ENCODE measurements around the gene MEP1A.

Gene MEP1A

GRCh38 chr6:46863791-46864190 is 70.6 kb downstream of the MEP1A start:
- Histone ChIP-seq H3K18ac (ENCODE audit: low read length) (no peak overlapping the region), H3K79me2 (ENCODE audit: control insufficient read depth, insufficient read depth, low read length) (no peaks in the 10 kb centered on the region), H4K5ac (ENCODE audit: low read length) (no peak overlapping the region), H3K4ac (ENCODE audit: low read depth, low read length) (no peak overlapping the region), H3K9ac (ENCODE audit: low read length) (no peak overlapping the region), H2BK5ac (ENCODE audit: low read length) (no peak overlapping the region), H3K27me3 (ENCODE audit: insufficient read depth, low read length, poor library complexity) (no peaks in the 10 kb centered on the region), H3K4me3 (ENCODE audit: low read length) (no peak overlapping the region), H2BK15ac (replicated peaks; ENCODE audit: low read depth) (no peak overlapping the region), H3K79me1 (ENCODE audit: low read length) (no peaks in the 10 kb centered on the region), H3K56ac (ENCODE audit: low read length) (no peak overlapping the region), H3K23ac (ENCODE audit: low read length) (no peak overlapping the region), H3K4me2 (ENCODE audit: low read length) (no peak overlapping the region), H3K4me1 (ENCODE audit: control insufficient read depth, low read depth, low read length) (no peaks in the 10 kb centered on the region), H3K27ac (ENCODE audit: low read depth, low read length) (no peak overlapping the region), H2BK120ac (ENCODE audit: low read depth, low read length) (no peak overlapping the region), H3K36me3 (ENCODE audit: control insufficient read depth, insufficient read depth, low read length) (no peaks in the 10 kb centered on the region), H2AK5ac (ENCODE audit: low read length) (no peak overlapping the region), H4K8ac (ENCODE audit: low read depth, low read length) (no peak overlapping the region)
- no CpG with 5 or more reads among the region's 3 CpGs for WGBS (ENCODE audit: extremely low coverage, insufficient coverage, low lambda C conversion rate)
- DNase-seq = peak; percentile 37

GRCh38 chr6:46865221-46865620 is 72.0 kb downstream of the MEP1A start:
- no peak overlapping the region for H3K23ac ChIP-seq (ENCODE audit: low read length)
- peak overlapping the region; percentile 16 for H4K8ac ChIP-seq (ENCODE audit: low read depth, low read length)
- H3K4me1 ChIP-seq (ENCODE audit: control insufficient read depth, low read depth, low read length) = no peaks in the 10 kb centered on the region
- H3K9ac ChIP-seq (ENCODE audit: low read length) = no peak overlapping the region
- no peak overlapping the region for H3K4me3 ChIP-seq (ENCODE audit: low read length)
- H3K27me3 ChIP-seq (ENCODE audit: insufficient read depth, low read length, poor library complexity) = no peaks in the 10 kb centered on the region
- no peaks in the 10 kb centered on the region for H3K79me1 ChIP-seq (ENCODE audit: low read length)
- H3K36me3 ChIP-seq (ENCODE audit: control insufficient read depth, insufficient read depth, low read length) = no peaks in the 10 kb centered on the region
- H2BK120ac ChIP-seq (ENCODE audit: low read depth, low read length) = no peak overlapping the region
- no peak overlapping the region for H4K5ac ChIP-seq (ENCODE audit: low read length)
- no peak overlapping the region for H2BK5ac ChIP-seq (ENCODE audit: low read length)
- no peak overlapping the region for H3K4me2 ChIP-seq (ENCODE audit: low read length)
- H3K79me2 ChIP-seq (ENCODE audit: control insufficient read depth, insufficient read depth, low read length) = no peaks in the 10 kb centered on the region
- no peak overlapping the region for H2BK15ac ChIP-seq (replicated peaks; ENCODE audit: low read depth)
- peak; percentile 60 for DNase-seq
- H3K4ac ChIP-seq (ENCODE audit: low read depth, low read length) = no peak overlapping the region
- no peak overlapping the region for H3K18ac ChIP-seq (ENCODE audit: low read length)
- no peak overlapping the region for H3K27ac ChIP-seq (ENCODE audit: low read depth, low read length)
- no peak overlapping the region for H2AK5ac ChIP-seq (ENCODE audit: low read length)
- no peak overlapping the region for H3K56ac ChIP-seq (ENCODE audit: low read length)
- WGBS (ENCODE audit: extremely low coverage, insufficient coverage, low lambda C conversion rate) = no CpG with 5 or more reads among the region's 2 CpGs

GRCh38 chr6:46867411-46867810 is 74.2 kb downstream of the MEP1A start:
- no peak overlapping the region for H3K4ac ChIP-seq (ENCODE audit: low read depth, low read length)
- H3K36me3 ChIP-seq (ENCODE audit: control insufficient read depth, insufficient read depth, low read length) = no peaks in the 10 kb centered on the region
- H3K18ac ChIP-seq (ENCODE audit: low read length) = no peak overlapping the region
- H2BK15ac ChIP-seq (replicated peaks; ENCODE audit: low read depth) = no peak overlapping the region
- no peak overlapping the region for H2BK120ac ChIP-seq (ENCODE audit: low read depth, low read length)
- H4K5ac ChIP-seq (ENCODE audit: low read length) = no peak overlapping the region
- H3K9ac ChIP-seq (ENCODE audit: low read length) = no peak overlapping the region
- H2AK5ac ChIP-seq (ENCODE audit: low read length) = no peak overlapping the region
- no peak overlapping the region for H3K56ac ChIP-seq (ENCODE audit: low read length)
- no peak overlapping the region for H3K23ac ChIP-seq (ENCODE audit: low read length)
- no peak overlapping the region for H4K8ac ChIP-seq (ENCODE audit: low read depth, low read length)
- H2BK5ac ChIP-seq (ENCODE audit: low read length) = no peak overlapping the region
- H3K79me1 ChIP-seq (ENCODE audit: low read length) = no peaks in the 10 kb centered on the region
- WGBS (ENCODE audit: extremely low coverage, insufficient coverage, low lambda C conversion rate) = no CpG with 5 or more reads among the region's 5 CpGs
- H3K4me1 ChIP-seq (ENCODE audit: control insufficient read depth, low read depth, low read length) = no peaks in the 10 kb centered on the region
- no peaks in the 10 kb centered on the region for H3K79me2 ChIP-seq (ENCODE audit: control insufficient read depth, insufficient read depth, low read length)
- no peak overlapping the region for H3K27ac ChIP-seq (ENCODE audit: low read depth, low read length)
- H3K27me3 ChIP-seq (ENCODE audit: insufficient read depth, low read length, poor library complexity) = no peaks in the 10 kb centered on the region
- DNase-seq = no peak
- no peak overlapping the region for H3K4me2 ChIP-seq (ENCODE audit: low read length)
- no peak overlapping the region for H3K4me3 ChIP-seq (ENCODE audit: low read length)

- no peak overlapping the region for H3K23ac ChIP-seq (ENCODE audit: low read length)
- no peak overlapping the region for H4K5ac ChIP-seq (ENCODE audit: low read length)
- H2AK5ac ChIP-seq (ENCODE audit: low read length) = no peak overlapping the region
- H3K27ac ChIP-seq (ENCODE audit: low read depth, low read length) = no peak overlapping the region
- WGBS (ENCODE audit: extremely low coverage, insufficient coverage, low lambda C conversion rate) = no CpG with 5 or more reads among the region's 4 CpGs
- H3K36me3 ChIP-seq (ENCODE audit: control insufficient read depth, insufficient read depth, low read length) = no peaks in the 10 kb centered on the region
- no peak overlapping the region for H3K4ac ChIP-seq (ENCODE audit: low read depth, low read length)
- H2BK120ac ChIP-seq (ENCODE audit: low read depth, low read length) = no peak overlapping the region
- no peaks in the 10 kb centered on the region for H3K4me1 ChIP-seq (ENCODE audit: control insufficient read depth, low read depth, low read length)
- no peak overlapping the region for H3K4me3 ChIP-seq (ENCODE audit: low read length)
- no peak overlapping the region for H2BK15ac ChIP-seq (replicated peaks; ENCODE audit: low read depth)
- no peak overlapping the region for H2BK5ac ChIP-seq (ENCODE audit: low read length)
- H3K4me2 ChIP-seq (ENCODE audit: low read length) = no peak overlapping the region
- no peaks in the 10 kb centered on the region for H3K27me3 ChIP-seq (ENCODE audit: insufficient read depth, low read length, poor library complexity)
- H3K79me1 ChIP-seq (ENCODE audit: low read length) = no peaks in the 10 kb centered on the region
- peak; percentile 73 for DNase-seq
- H4K8ac ChIP-seq (ENCODE audit: low read depth, low read length) = no peak overlapping the region
- H3K9ac ChIP-seq (ENCODE audit: low read length) = no peak overlapping the region
- no peak overlapping the region for H3K56ac ChIP-seq (ENCODE audit: low read length)
- H3K18ac ChIP-seq (ENCODE audit: low read length) = no peak overlapping the region
- H3K79me2 ChIP-seq (ENCODE audit: control insufficient read depth, insufficient read depth, low read length) = no peaks in the 10 kb centered on the region
Observed at GRCh38 chr6:46876126-46876525, 82.9 kb downstream of the MEP1A start.

- Histone ChIP-seq H3K4me3 (ENCODE audit: low read length) (no peak overlapping the region), H2BK15ac (replicated peaks; ENCODE audit: low read depth) (no peak overlapping the region), H4K5ac (ENCODE audit: low read length) (no peak overlapping the region), H3K27ac (ENCODE audit: low read depth, low read length) (no peak overlapping the region), H4K8ac (ENCODE audit: low read depth, low read length) (no peak overlapping the region), H3K4ac (ENCODE audit: low read depth, low read length) (no peak overlapping the region), H3K56ac (ENCODE audit: low read length) (no peak overlapping the region), H3K18ac (ENCODE audit: low read length) (no peak overlapping the region), H2AK5ac (ENCODE audit: low read length) (no peak overlapping the region), H3K79me2 (ENCODE audit: control insufficient read depth, insufficient read depth, low read length) (no peaks in the 10 kb centered on the region), H3K4me2 (ENCODE audit: low read length) (no peak overlapping the region), H2BK120ac (ENCODE audit: low read depth, low read length) (no peak overlapping the region), H3K27me3 (ENCODE audit: insufficient read depth, low read length, poor library complexity) (no peaks in the 10 kb centered on the region), H3K9ac (ENCODE audit: low read length) (no peak overlapping the region), H3K23ac (ENCODE audit: low read length) (no peak overlapping the region), H3K4me1 (ENCODE audit: control insufficient read depth, low read depth, low read length) (no peaks in the 10 kb centered on the region), H2BK5ac (ENCODE audit: low read length) (no peak overlapping the region), H3K36me3 (ENCODE audit: control insufficient read depth, insufficient read depth, low read length) (no peaks in the 10 kb centered on the region), H3K79me1 (ENCODE audit: low read length) (no peaks in the 10 kb centered on the region)
- no CpG with 5 or more reads among the region's 5 CpGs for WGBS (ENCODE audit: extremely low coverage, insufficient coverage, low lambda C conversion rate)
- DNase-seq = no peak
Observed at GRCh38 chr6:46879003-46879402, 85.8 kb downstream of the MEP1A start.

GRCh38 chr6:46882645-46883044 is 89.5 kb downstream of the MEP1A start:
- H3K79me2 ChIP-seq (ENCODE audit: control insufficient read depth, insufficient read depth, low read length) = no peaks in the 10 kb centered on the region
- H4K8ac ChIP-seq (ENCODE audit: low read depth, low read length) = no peak overlapping the region
- H4K5ac ChIP-seq (ENCODE audit: low read length) = no peak overlapping the region
- no peak overlapping the region for H3K23ac ChIP-seq (ENCODE audit: low read length)
- no peak overlapping the region for H2BK120ac ChIP-seq (ENCODE audit: low read depth, low read length)
- no peak for DNase-seq
- no peaks in the 10 kb centered on the region for H3K4me1 ChIP-seq (ENCODE audit: control insufficient read depth, low read depth, low read length)
- H3K4ac ChIP-seq (ENCODE audit: low read depth, low read length) = no peak overlapping the region
- H3K79me1 ChIP-seq (ENCODE audit: low read length) = no peaks in the 10 kb centered on the region
- no peak overlapping the region for H2AK5ac ChIP-seq (ENCODE audit: low read length)
- WGBS (ENCODE audit: extremely low coverage, insufficient coverage, low lambda C conversion rate) = no CpG with 5 or more reads among the region's 2 CpGs
- H3K27me3 ChIP-seq (ENCODE audit: insufficient read depth, low read length, poor library complexity) = no peaks in the 10 kb centered on the region
- no peak overlapping the region for H3K4me3 ChIP-seq (ENCODE audit: low read length)
- no peaks in the 10 kb centered on the region for H3K36me3 ChIP-seq (ENCODE audit: control insufficient read depth, insufficient read depth, low read length)
- H3K27ac ChIP-seq (ENCODE audit: low read depth, low read length) = no peak overlapping the region
- no peak overlapping the region for H3K9ac ChIP-seq (ENCODE audit: low read length)
- no peak overlapping the region for H3K56ac ChIP-seq (ENCODE audit: low read length)
- no peak overlapping the region for H3K18ac ChIP-seq (ENCODE audit: low read length)
- no peak overlapping the region for H2BK15ac ChIP-seq (replicated peaks; ENCODE audit: low read depth)
- H3K4me2 ChIP-seq (ENCODE audit: low read length) = no peak overlapping the region
- H2BK5ac ChIP-seq (ENCODE audit: low read length) = no peak overlapping the region

Measured in mesendoderm (in vitro differentiated cells).